ENCODE results near the gene FHOD3. TPM values are rescaled to one million over a fixed set of nuclear protein-coding genes. Genes with fewer than 3 reads are reported as not detected.

FHOD3 gene
- polyA plus RNA-seq, 2 of the 4 experiments (the other 2 are of a cell fraction) = 2.5 to 3.6 TPM

GRCh38 chr18:36328385-36328858, 30.9 kb downstream of the FHOD3 start:
- no peak for FAIRE-seq
- POLR2A ChIA-PET = no interaction called here
- Histone ChIP-seq H3K4me1 (0 out of 3 replicates have a peak, but pooled peaks cover 6% of the 10 kb centered on the region), H3K27ac (no peak overlapping the region), H3K4me3 (no peak overlapping the region), H3K9me3 (no peaks in the 10 kb centered on the region), H3K4me2 (no peak overlapping the region)
- no peak for ATAC-seq
- no peak for DNase-seq (ENCODE audit: low read depth in 1 of 2, low spot score in 1 of 2)
- CTCF ChIA-PET = interaction anchor here (1.1 kb wide), 1 partner anchor 84 kb away, joined by 3 read pairs; no protein-coding TSS in a partner anchor
- WGBS (ENCODE audit: missing lambda C conversion rate) = 42% methylated on average over 3 of the region's 3 CpGs
- TF ChIP-seq HOXB13 (CRISPR knock-in tag; IDR thresholded peaks at IDR 0.05; ENCODE audit: low read depth) = no peak
- no peak for TF ChIP-seq HDAC2 (IDR thresholded peaks at IDR 0.05)
- no peak for TF ChIP-seq TP53 (CRISPR knock-in tag; IDR thresholded peaks at IDR 0.05)
- no peak for TF ChIP-seq MAFK (IDR thresholded peaks at IDR 0.05; ENCODE audit: partially characterized antibody)
- TF ChIP-seq NFE2L2 (conservative IDR thresholded peaks at IDR 0.05; ENCODE audit: low read length) = no peak
- TF ChIP-seq RNF2 (IDR thresholded peaks at IDR 0.05; ENCODE audit: borderline replicate concordance, low read depth) = no peak
- TF ChIP-seq RAD21 (conservative IDR thresholded peaks at IDR 0.05 in 1 of 2, IDR thresholded peaks at IDR 0.05 in 1 of 2) = no peak
- TF ChIP-seq ZSCAN20 (CRISPR knock-in tag; IDR thresholded peaks at IDR 0.05) = no peak
- no peak for TF ChIP-seq E2F6 (IDR thresholded peaks at IDR 0.05; ENCODE audit: borderline replicate concordance, low read depth)
- no peak for TF ChIP-seq SREBF2 (IDR thresholded peaks at IDR 0.05)
- no peak for TF ChIP-seq RARB (CRISPR knock-in tag; IDR thresholded peaks at IDR 0.05)
- TF ChIP-seq CBX2 (IDR thresholded peaks at IDR 0.05; ENCODE audit: borderline replicate concordance, low read depth) = no peak
- no peak for TF ChIP-seq USF2 (IDR thresholded peaks at IDR 0.05)
- no peak for TF ChIP-seq EHMT2 (IDR thresholded peaks at IDR 0.05; ENCODE audit: low read depth)
- TF ChIP-seq ESRRA (IDR thresholded peaks at IDR 0.05; ENCODE audit: borderline replicate concordance, low read length) = no peak
- no peak for TF ChIP-seq KDM1A (IDR thresholded peaks at IDR 0.05; ENCODE audit: low read depth)

GRCh38 chr18:36328916-36329315, 31.4 kb downstream of the FHOD3 start:
- Histone ChIP-seq H3K9me3 (no peaks in the 10 kb centered on the region), H3K4me3 (no peak overlapping the region), H3K27ac (no peak overlapping the region), H3K4me1 (0 out of 3 replicates have a peak, but pooled peaks cover 6% of the 10 kb centered on the region), H3K4me2 (no peak overlapping the region)
- ATAC-seq (no peak), DNase-seq (ENCODE audit: low read depth in 1 of 2, low spot score in 1 of 2) (no peak), FAIRE-seq (no peak)
- TF ChIP-seq RNF2 (IDR thresholded peaks at IDR 0.05; ENCODE audit: borderline replicate concordance, low read depth) (no peak), KDM5A (IDR thresholded peaks at IDR 0.05) (no peak), JUN (IDR thresholded peaks at IDR 0.05) (no peak), TP53 (CRISPR knock-in tag; IDR thresholded peaks at IDR 0.05) (no peak), NPAS2 (CRISPR knock-in tag; IDR thresholded peaks at IDR 0.05; ENCODE audit: borderline replicate concordance) (no peak), POLR2AphosphoS2 (conservative IDR thresholded peaks at IDR 0.05; ENCODE audit: low read length) (no peak), ESRRA (IDR thresholded peaks at IDR 0.05; ENCODE audit: borderline replicate concordance, low read length) (no peak), EHF (CRISPR knock-in tag; IDR thresholded peaks at IDR 0.05) (no peak)
- WGBS (ENCODE audit: missing lambda C conversion rate) = 49% methylated on average over 6 of the region's 6 CpGs
- ChIA-PET CTCF (interaction anchor here (1.1 kb wide), 1 partner anchor 84 kb away, joined by 3 read pairs; no protein-coding TSS in a partner anchor), POLR2A (no interaction called here)

- FAIRE-seq (no peak), ATAC-seq (no peak), DNase-seq (ENCODE audit: low read depth in 1 of 2, low spot score in 1 of 2) (no peak)
- TF ChIP-seq JUNB (IDR thresholded peaks at IDR 0.05) (no peak), RAD21 (conservative IDR thresholded peaks at IDR 0.05 in 1 of 2, IDR thresholded peaks at IDR 0.05 in 1 of 2) (no peak), HDAC2 (IDR thresholded peaks at IDR 0.05) (no peak), RCOR1 (IDR thresholded peaks at IDR 0.05; ENCODE audit: low read depth, low read length) (no peak)
- Histone ChIP-seq H3K9me3 (no peaks in the 10 kb centered on the region), H3K27ac (no peak overlapping the region), H3K4me2 (no peak overlapping the region), H3K4me1 (0 out of 3 replicates have a peak, but pooled peaks cover 6% of the 10 kb centered on the region), H3K4me3 (no peak overlapping the region)
- ChIA-PET CTCF (no interaction called here), POLR2A (no interaction called here)
- WGBS (ENCODE audit: missing lambda C conversion rate) = 34% methylated on average over 3 of the region's 3 CpGs
Observed at GRCh38 chr18:36329684-36330434, 32.3 kb downstream of the FHOD3 start.
